ENCODE data around the gene PDE10A.

The PDE10A gene

DNA sequence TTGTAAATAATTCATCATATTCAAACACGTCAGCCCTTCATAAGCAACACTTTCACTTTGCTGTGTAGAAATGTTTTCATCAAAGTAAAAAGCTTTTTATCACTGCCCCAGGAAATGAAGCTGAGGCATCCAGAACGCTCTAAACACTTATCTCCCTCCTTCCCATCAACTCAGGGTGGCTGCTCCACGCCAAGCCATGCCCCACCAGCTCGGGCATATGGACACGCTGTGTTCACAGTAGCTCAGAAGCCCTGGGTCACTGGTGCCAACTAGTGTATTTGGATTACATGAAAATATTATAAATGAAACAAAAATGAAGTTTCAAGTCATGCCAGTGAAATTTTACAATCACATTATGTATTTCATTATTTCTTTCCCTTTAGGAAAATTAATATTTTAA lies 10.3 kb downstream of the PDE10A start:
- DNase-seq: no peak
- no peak overlapping the region for H3K9ac ChIP-seq (ENCODE audit: low read depth, low read length)
- no peak overlapping the region for H3K27ac ChIP-seq (ENCODE audit: low read length)
- no peak for ATAC-seq (ENCODE audit: insufficient read depth, low read depth)
- H3K27me3 ChIP-seq (ENCODE audit: insufficient read depth, low read length, poor library complexity): no peaks in the 10 kb centered on the region
- no peaks in the 10 kb centered on the region for H4K20me1 ChIP-seq (ENCODE audit: insufficient read depth, low read length)
- H3K4me1 ChIP-seq (ENCODE audit: insufficient read depth, low read length): no peaks in the 10 kb centered on the region
- no peaks in the 10 kb centered on the region for H3K36me3 ChIP-seq (ENCODE audit: insufficient read depth, low read length)
- no peak overlapping the region for H3K4me2 ChIP-seq (ENCODE audit: insufficient read depth, low read length)
- no peaks in the 10 kb centered on the region for H3K9me3 ChIP-seq (ENCODE audit: insufficient read depth, low read length, severe bottlenecking)
- no peak overlapping the region for H3K4me3 ChIP-seq (ENCODE audit: low read depth in 1 of 2, low read length in 2 of 2)
- no peak overlapping the region for H2AFZ ChIP-seq (ENCODE audit: low read depth, low read length)
- TF ChIP-seq, protein P1, sequence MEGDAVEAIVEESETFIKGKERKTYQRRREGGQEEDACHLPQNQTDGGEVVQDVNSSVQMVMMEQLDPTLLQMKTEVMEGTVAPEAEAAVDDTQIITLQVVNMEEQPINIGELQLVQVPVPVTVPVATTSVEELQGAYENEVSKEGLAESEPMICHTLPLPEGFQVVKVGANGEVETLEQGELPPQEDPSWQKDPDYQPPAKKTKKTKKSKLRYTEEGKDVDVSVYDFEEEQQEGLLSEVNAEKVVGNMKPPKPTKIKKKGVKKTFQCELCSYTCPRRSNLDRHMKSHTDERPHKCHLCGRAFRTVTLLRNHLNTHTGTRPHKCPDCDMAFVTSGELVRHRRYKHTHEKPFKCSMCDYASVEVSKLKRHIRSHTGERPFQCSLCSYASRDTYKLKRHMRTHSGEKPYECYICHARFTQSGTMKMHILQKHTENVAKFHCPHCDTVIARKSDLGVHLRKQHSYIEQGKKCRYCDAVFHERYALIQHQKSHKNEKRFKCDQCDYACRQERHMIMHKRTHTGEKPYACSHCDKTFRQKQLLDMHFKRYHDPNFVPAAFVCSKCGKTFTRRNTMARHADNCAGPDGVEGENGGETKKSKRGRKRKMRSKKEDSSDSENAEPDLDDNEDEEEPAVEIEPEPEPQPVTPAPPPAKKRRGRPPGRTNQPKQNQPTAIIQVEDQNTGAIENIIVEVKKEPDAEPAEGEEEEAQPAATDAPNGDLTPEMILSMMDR (IDR thresholded peaks at IDR 0.05; ENCODE audit: borderline replicate concordance, extremely low read depth, low read length, poor library complexity, severe bottlenecking): no peak
- no peak for TF ChIP-seq EZH2 (IDR thresholded peaks at IDR 0.05; ENCODE audit: borderline replicate concordance, low read depth, low read length, severe bottlenecking)
- H3K79me2 ChIP-seq (ENCODE audit: insufficient read depth, low read length): no peaks in the 10 kb centered on the region

- no peaks in the 10 kb centered on the region for H3K27me3 ChIP-seq (ENCODE audit: insufficient read depth, low read length, poor library complexity)
- H2AFZ ChIP-seq (ENCODE audit: low read depth, low read length): no peak overlapping the region
- ATAC-seq (ENCODE audit: insufficient read depth, low read depth) (no peak), DNase-seq (no peak)
- TF ChIP-seq, protein P1 (IDR thresholded peaks at IDR 0.05; ENCODE audit: borderline replicate concordance, extremely low read depth, low read length, poor library complexity, severe bottlenecking): no peak
- TF ChIP-seq EZH2 (IDR thresholded peaks at IDR 0.05; ENCODE audit: borderline replicate concordance, low read depth, low read length, severe bottlenecking): no peak
- no peaks in the 10 kb centered on the region for H3K79me2 ChIP-seq (ENCODE audit: insufficient read depth, low read length)
- no peaks in the 10 kb centered on the region for H3K9me3 ChIP-seq (ENCODE audit: insufficient read depth, low read length, severe bottlenecking)
- H3K27ac ChIP-seq (ENCODE audit: low read length): no peak overlapping the region
- no peak overlapping the region for H3K9ac ChIP-seq (ENCODE audit: low read depth, low read length)
- H3K4me1 ChIP-seq (ENCODE audit: insufficient read depth, low read length): no peaks in the 10 kb centered on the region
- no peaks in the 10 kb centered on the region for H3K36me3 ChIP-seq (ENCODE audit: insufficient read depth, low read length)
- no peaks in the 10 kb centered on the region for H4K20me1 ChIP-seq (ENCODE audit: insufficient read depth, low read length)
- no peak overlapping the region for H3K4me3 ChIP-seq (ENCODE audit: low read depth in 1 of 2, low read length in 2 of 2)
- no peak overlapping the region for H3K4me2 ChIP-seq (ENCODE audit: insufficient read depth, low read length)
Measured at GRCh38 chr6:165649166-165650137, 13.6 kb downstream of the PDE10A start.

DNA sequence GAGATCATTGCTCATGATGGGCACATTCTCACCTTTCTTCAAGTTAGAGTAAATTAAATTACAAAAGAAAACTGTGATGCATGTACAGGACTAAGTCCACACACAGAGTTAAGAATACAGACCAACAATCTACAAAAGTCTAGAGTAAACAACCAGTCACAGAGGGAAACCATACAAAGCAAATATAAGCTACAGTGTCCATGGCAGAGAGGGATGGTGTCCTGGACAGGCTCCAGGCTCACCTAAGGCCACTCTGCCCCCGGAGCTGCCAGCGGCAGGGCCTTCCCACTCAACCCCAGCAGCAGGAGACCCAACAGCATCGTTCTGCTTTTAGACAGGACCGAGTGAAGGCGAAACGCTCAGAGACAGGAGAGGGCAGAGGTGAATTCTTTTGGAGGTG lies 16.0 kb downstream of the PDE10A start:
- Histone ChIP-seq H3K79me2 (ENCODE audit: insufficient read depth, low read length) (no peaks in the 10 kb centered on the region), H3K4me1 (ENCODE audit: insufficient read depth, low read length) (no peaks in the 10 kb centered on the region), H3K9ac (ENCODE audit: low read depth, low read length) (no peak overlapping the region), H3K36me3 (ENCODE audit: insufficient read depth, low read length) (no peaks in the 10 kb centered on the region), H3K27ac (ENCODE audit: low read length) (no peak overlapping the region), H3K4me3 (ENCODE audit: low read depth in 1 of 2, low read length in 2 of 2) (no peak overlapping the region), H3K4me2 (ENCODE audit: insufficient read depth, low read length) (no peak overlapping the region), H4K20me1 (ENCODE audit: insufficient read depth, low read length) (no peaks in the 10 kb centered on the region), H3K9me3 (ENCODE audit: insufficient read depth, low read length, severe bottlenecking) (no peaks in the 10 kb centered on the region), H3K27me3 (ENCODE audit: insufficient read depth, low read length, poor library complexity) (no peaks in the 10 kb centered on the region), H2AFZ (ENCODE audit: low read depth, low read length) (no peak overlapping the region)
- TF ChIP-seq, protein P1 (IDR thresholded peaks at IDR 0.05; ENCODE audit: borderline replicate concordance, extremely low read depth, low read length, poor library complexity, severe bottlenecking): no peak
- no peak for TF ChIP-seq EZH2 (IDR thresholded peaks at IDR 0.05; ENCODE audit: borderline replicate concordance, low read depth, low read length, severe bottlenecking)
- ATAC-seq (ENCODE audit: insufficient read depth, low read depth) (no peak), DNase-seq (no peak)

Measured in DND-41 (cell line).